ENCODE data around the gene NLRX1. TPM values are rescaled to one million over a fixed set of nuclear protein-coding genes. Genes with fewer than 3 reads are reported as not detected.

NLRX1 gene
- total RNA-seq, 1 experiment from 2014 or later, result 21.4 TPM

DNA sequence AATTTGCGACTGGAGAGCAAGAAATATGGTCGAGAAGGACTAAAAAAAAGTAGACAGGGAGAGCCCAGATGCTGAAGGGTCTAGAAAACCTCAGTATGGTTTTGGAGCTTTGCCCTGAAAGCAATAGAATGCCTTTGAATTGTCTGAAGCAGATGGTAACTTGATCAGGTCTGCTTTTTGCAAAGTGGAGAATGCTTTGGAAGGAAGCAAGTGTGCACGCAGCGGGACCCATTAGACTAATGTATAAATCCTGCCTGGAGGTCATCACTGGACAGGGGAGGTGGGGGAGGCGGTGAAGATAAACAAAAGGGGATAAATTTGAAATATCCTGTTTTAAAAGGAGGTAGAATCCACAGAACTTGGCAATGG lies 47.9 kb upstream of the NLRX1 start:
- peak overlapping the region; percentile 70 for H3K9ac ChIP-seq (ENCODE audit: low read length)
- H3K27ac ChIP-seq (ENCODE audit: low read depth, low read length), result peak overlapping the region; percentile 40
- H3K27me3 ChIP-seq (ENCODE audit: insufficient read depth, low read length), result no peaks in the 10 kb centered on the region
- intact Hi-C loops (cut with micrococcal nuclease), result no loop called here
- peak overlapping the region; percentile 43 to 99 for H3K4me3 ChIP-seq (replicated peaks in 1 of 2; ENCODE audit: low read depth in 1 of 2, low read length in 2 of 2)
- POLR2A ChIA-PET, result interaction anchor here (0.9 to 2.5 kb wide), 5 partner anchors 9 to 36 kb away, joined by 3 to 14 read pairs (median 7); partner anchors contain the start of gene HMBS
- no peaks in the 10 kb centered on the region for H4K20me1 ChIP-seq (ENCODE audit: insufficient read depth)
- CTCF ChIA-PET, result interaction anchor here (1.6 to 1.9 kb wide), 2 partner anchors 48 to 217 kb away, joined by 3 to 6 read pairs; partner anchors contain the start of gene NLRX1
- DNase-seq (ENCODE audit: low read depth, low spot score), result no peak
- peak overlapping the region; percentile 87 for H3K4me2 ChIP-seq (ENCODE audit: low read length)
- no peaks in the 10 kb centered on the region for H3K9me2 ChIP-seq (ENCODE audit: insufficient read depth)
- H3K79me2 ChIP-seq (ENCODE audit: insufficient read depth, low read length), result peaks cover 25% of the 10 kb centered on the region
- peak; percentile 30; the same call in 1 of the 2 replicates for TF ChIP-seq SP1 (IDR thresholded peaks at IDR 0.05; ENCODE audit: low read depth)
- no peak for TF ChIP-seq SRF (IDR thresholded peaks at IDR 0.05; ENCODE audit: low read depth)
- H2AFZ ChIP-seq (ENCODE audit: low read depth, low read length, poor library complexity, severe bottlenecking), result peak overlapping the region; percentile 75
- ATAC-seq, result no peak
- BruUV-seq (replicated peaks), result TSS peak; percentile 94
- RAD21 ChIA-PET (ENCODE audit: low non-redundant PET in 1 of 2, low total read pairs in 2 of 2, uncharacterized antibody in 2 of 2, unreplicated experiment in 2 of 2), result no interaction called here
- peaks cover 13 to 24% of the 10 kb centered on the region in 2 experiments for H3K4me1 ChIP-seq (ENCODE audit: control insufficient read depth in 1 of 2, insufficient read depth in 2 of 2, low read length in 2 of 2)
- H3K9me3 ChIP-seq (ENCODE audit: control insufficient read depth in 1 of 2, insufficient read depth in 1 of 2, low read depth in 1 of 2, low read length in 2 of 2), result no peaks in the 10 kb centered on the region
- peaks cover under 1 to 5% of the 10 kb centered on the region in 2 experiments; a peak in 2 of 4 replicates for H3K36me3 ChIP-seq (ENCODE audit: control insufficient read depth in 1 of 2, insufficient read depth in 2 of 2, low read length in 2 of 2)

DNA sequence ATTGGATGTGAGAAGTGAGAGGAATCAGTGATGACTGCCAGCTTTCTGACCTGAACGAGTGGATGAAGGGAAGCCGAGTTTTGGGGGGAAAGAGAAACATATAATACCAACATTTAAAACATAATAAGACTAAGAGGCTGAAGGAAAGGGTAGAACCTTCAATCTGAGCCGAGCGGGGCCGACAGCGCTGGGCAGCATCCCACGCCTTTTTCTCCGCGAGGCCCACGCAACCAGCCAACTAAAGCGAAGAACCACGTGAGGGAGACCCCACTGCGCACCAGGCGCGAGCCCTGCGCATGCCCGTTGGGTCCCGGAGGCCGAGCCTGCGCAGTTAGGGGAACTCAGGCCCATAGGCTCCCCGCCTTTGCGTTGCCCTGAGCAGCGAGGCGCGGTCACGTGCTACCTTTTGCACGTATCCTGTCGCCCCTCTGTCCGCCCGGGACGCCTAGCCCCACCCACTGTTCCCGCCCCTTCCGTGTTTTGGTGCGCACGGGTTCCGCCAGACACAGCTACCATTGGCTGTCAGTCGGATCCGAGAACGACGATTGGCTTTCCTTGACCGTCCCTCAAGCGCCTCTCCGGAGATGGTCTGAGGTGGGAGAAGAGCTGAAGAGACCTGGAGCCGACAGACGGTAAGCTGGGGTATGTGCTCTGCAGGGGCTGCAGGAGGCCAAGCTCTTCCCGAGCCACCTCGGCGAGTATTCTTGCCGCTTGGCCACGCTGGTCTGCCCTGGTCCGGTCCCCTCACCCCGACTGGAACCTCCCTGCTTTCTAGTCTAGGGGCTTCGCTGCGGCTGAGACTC lies 47.3 kb upstream of the NLRX1 start, which contains the start of gene HINFP:
Gene HINFP, plus strand, starts transcription at position 573 of the 803 bp plus-strand sequence. CDS start 5,365 bp downstream, outside the sequence.
- ChIA-PET POLR2A (interaction anchor here (0.6 to 2.5 kb wide), 12 partner anchors 9 to 235 kb away, joined by 3 to 14 read pairs (median 4); partner anchors contain the start of genes C2CD2L, DPAGT1 and HMBS), CTCF (interaction anchor here (0.6 to 1.9 kb wide), 5 partner anchors 14 to 217 kb away, joined by 3 to 6 read pairs (median 4); partner anchors contain the start of genes HMBS and NLRX1), RAD21 (ENCODE audit: low non-redundant PET in 1 of 2, low total read pairs in 2 of 2, uncharacterized antibody in 2 of 2, unreplicated experiment in 2 of 2) (interaction anchor here in 1 of 2 experiments (0.6 kb wide), 1 partner anchor 19 kb away, joined by 4 read pairs; the partner anchor contains the start of gene DPAGT1)
- Histone ChIP-seq H2AFZ (ENCODE audit: low read depth, low read length, poor library complexity, severe bottlenecking) (peak within 1 kb of the TSS; percentile 75), H3K9me2 (ENCODE audit: insufficient read depth) (no peaks in the 10 kb centered on the region), H3K4me3 (replicated peaks in 1 of 2; ENCODE audit: low read depth in 1 of 2, low read length in 2 of 2) (peak within 1 kb of the TSS; percentile 97 to 99), H3K27ac (ENCODE audit: low read depth, low read length) (peak within 1 kb of the TSS; percentile 62), H3K9me3 (ENCODE audit: control insufficient read depth in 1 of 2, insufficient read depth in 1 of 2, low read depth in 1 of 2, low read length in 2 of 2) (no peaks in the 10 kb centered on the region), H3K9ac (ENCODE audit: low read length) (peak within 1 kb of the TSS; percentile 87), H3K4me1 (ENCODE audit: control insufficient read depth in 1 of 2, insufficient read depth in 2 of 2, low read length in 2 of 2) (peaks cover 16 to 30% of the 10 kb centered on the region in 2 experiments), H3K79me2 (ENCODE audit: insufficient read depth, low read length) (peaks cover 25% of the 10 kb centered on the region), H3K4me2 (ENCODE audit: low read length) (peak within 1 kb of the TSS; percentile 87), H3K27me3 (ENCODE audit: insufficient read depth, low read length) (no peaks in the 10 kb centered on the region), H4K20me1 (ENCODE audit: insufficient read depth) (no peaks in the 10 kb centered on the region), H3K36me3 (ENCODE audit: control insufficient read depth in 1 of 2, insufficient read depth in 2 of 2, low read length in 2 of 2) (peaks cover 0 to under 1% of the 10 kb centered on the region in 2 experiments; a peak in 1 of 4 replicates)
- intact Hi-C loops (cut with micrococcal nuclease), result no loop called here
- peak; percentile 94 for TF ChIP-seq SP1 (IDR thresholded peaks at IDR 0.05; ENCODE audit: low read depth)
- TF ChIP-seq EGR1 (IDR thresholded peaks at IDR 0.05; ENCODE audit: low read depth), result peak; percentile 50; the same call in 1 of the 2 replicates
- no peak for TF ChIP-seq ZBTB33 (IDR thresholded peaks at IDR 0.05; ENCODE audit: extremely low read depth, insufficient replicate concordance, low read length)
- TF ChIP-seq ZNF274 (IDR thresholded peaks at IDR 0.05; ENCODE audit: low read depth, low read length), result no peak
- no peak for TF ChIP-seq EZH2 (IDR thresholded peaks at IDR 0.05)
- TF ChIP-seq POLR2AphosphoS5 (IDR thresholded peaks at IDR 0.05; ENCODE audit: low read depth, low read length), result peak; percentile 87
- TF ChIP-seq POLR2A (IDR thresholded peaks at IDR 0.05; ENCODE audit: borderline replicate concordance, extremely low read depth, insufficient read depth, insufficient read length), result peak; percentile 84
- peak; percentile 30 for TF ChIP-seq TCF7L2 (IDR thresholded peaks at IDR 0.05; ENCODE audit: borderline replicate concordance, extremely low read depth, insufficient read depth, insufficient read length)
- TF ChIP-seq MAX (IDR thresholded peaks at IDR 0.05), result peak; percentile 94
- TF ChIP-seq ZFX (IDR thresholded peaks at IDR 0.05), result peak; percentile 15; the same call in 1 of the 2 replicates
- TF ChIP-seq SRF (IDR thresholded peaks at IDR 0.05; ENCODE audit: low read depth), result no peak
- no peak for TF ChIP-seq YY1 (IDR thresholded peaks at IDR 0.05; ENCODE audit: extremely low read depth, insufficient replicate concordance, low read depth, low read length)
- peak; percentile 97 for DNase-seq (ENCODE audit: low read depth, low spot score)
- BruUV-seq (replicated peaks), result no TSS peak
- ATAC-seq, result peak; percentile 97

Data from HCT116 (cell line).